HepG2 (cell line): Measurements from ENCODE around the gene ORC1. TPM values are rescaled to one million over a fixed set of nuclear protein-coding genes. Genes with fewer than 3 reads are reported as not detected.

Source experiments
- ATAC-seq: fragments of 200-7000 bp; cut with Tn5 transposase; 3 replicates; pipeline ENCODE4 v1.9.1; 2020; ENCODE audit warnings: mild to moderate bottlenecking, moderate library complexity
- BruUV-seq: library from RNA; stranded (reverse); fragments of 400-500 nt; replicated peaks from 2 replicates; lab custom pipeline; 2021; lab: Mats Ljungman, UMichigan
- CTCF ChIA-PET: fragments of 300-600 bp; formaldehyde crosslinking; extraction: SDS; loops from one replicate; lab custom pipeline; 2021; ENCODE audit warnings: low total read pairs, inconsistent platforms, low intra/inter-chr PET ratio; lab: Yijun Ruan, JAX
- POLR2A ChIA-PET: fragments of 350-600 bp; sonication (Branson Sonifier 250); formaldehyde crosslinking; loops from one replicate; lab custom pipeline; 2020; ENCODE audit warnings: antibody characterized with exemption, inconsistent platforms; lab: Yijun Ruan, JAX
- DNase-seq: peaks from one replicate; pipeline ENCODE4 v3.0.0-alpha.2; 2015; ENCODE audit warnings: low spot score
- FAIRE-seq: peaks from 3 replicates; lab custom pipeline; 2011; peaks lifted over from hg19 to GRCh38; lab: Jason Lieb, UNC
- H2AFZ ChIP-seq: one replicate; pipeline ENCODE4 v1.6.1; 2011; ENCODE audit warnings: low read length, inconsistent platforms
- H3K27ac ChIP-seq: fragments of 300-600 bp; 3 replicates; pipeline ENCODE4 v1.8.0; 2011; ENCODE audit warnings: mixed run types, mild to moderate bottlenecking, mixed read lengths, low read length, inconsistent platforms; ENCODE audit not compliant: insufficient read depth; ENCODE audit errors: extremely low read length
- H3K27me3 ChIP-seq, 2 experiments: fragments of 200-600 bp in 1 of 2; 2 replicates in 1 of 2; 3 replicates in 1 of 2; pipeline versions ENCODE4 v1.6.0 to v1.8.0; 2011; ENCODE audit warnings: low read length in 2 of 2, mild to moderate bottlenecking in 2 of 2, moderate library complexity in 2 of 2, inconsistent platforms in 1 of 2; ENCODE audit not compliant: insufficient read depth in 2 of 2, control insufficient read depth in 1 of 2
- H3K36me3 ChIP-seq, 2 experiments: fragments of 200-600 bp in 1 of 2; replicated peaks in 1 of 2; 2 replicates in 1 of 2; 3 replicates in 1 of 2; pipeline versions ENCODE4 v1.5.1 to v1.8.0; 2011; ENCODE audit warnings: low read length in 2 of 2, inconsistent platforms in 1 of 2; ENCODE audit not compliant: insufficient read depth in 2 of 2, control insufficient read depth in 1 of 2
- H3K4me1 ChIP-seq: 2 replicates; pipeline ENCODE4 v1.5.1; 2012; ENCODE audit warnings: low read length, inconsistent platforms; ENCODE audit not compliant: insufficient read depth
- H3K4me2 ChIP-seq: 2 replicates; pipeline ENCODE4 v1.6.0; 2011; ENCODE audit warnings: low read depth, low read length, inconsistent platforms
- H3K4me3 ChIP-seq, 3 experiments: fragments of 200-600 bp in 1 of 3; sonication (generic), shearing (Covaris generic) in 1 of 3; replicated peaks in 1 of 3; 2 replicates each; pipeline ENCODE4 v1.5.1; 2011 to 2016; ENCODE audit warnings: low read length in 3 of 3, inconsistent platforms in 2 of 3, low read depth in 2 of 3, mild to moderate bottlenecking in 2 of 3, control low read depth in 1 of 3, mixed read lengths in 1 of 3; ENCODE audit not compliant: insufficient read depth in 1 of 3
- H3K79me2 ChIP-seq: one replicate; pipeline ENCODE4 v1.6.1; 2011; ENCODE audit warnings: low read length, inconsistent platforms; ENCODE audit not compliant: insufficient read depth
- H3K9ac ChIP-seq: 2 replicates; pipeline ENCODE4 v1.6.0; 2011; ENCODE audit warnings: mild to moderate bottlenecking, low read depth, low read length, inconsistent platforms; ENCODE audit not compliant: insufficient read depth
- H3K9me3 ChIP-seq: 2 replicates; pipeline ENCODE4 v1.5.1; 2012; ENCODE audit warnings: mild to moderate bottlenecking, low read length
- H4K20me1 ChIP-seq: 2 replicates; pipeline ENCODE4 v1.6.0; 2011; ENCODE audit warnings: inconsistent platforms, mild to moderate bottlenecking, low read length, moderate library complexity; ENCODE audit not compliant: insufficient read depth
- CBX2 ChIP-seq, 2 experiments: fragments of 200-600 bp in 1 of 2; sonication (generic); formaldehyde crosslinking in 1 of 2; IDR thresholded peaks; 2 replicates each; pipeline versions ENCODE4 v1.7.0 to v1.8.1; 2018 to 2022; ENCODE audit warnings: low read depth in 2 of 2, low read length in 1 of 2, mild to moderate bottlenecking in 1 of 2, missing genetic modification reagents in 1 of 2
- E2F1 ChIP-seq: sonication (generic); formaldehyde crosslinking; IDR thresholded peaks from 2 replicates; pipeline ENCODE4 v1.5.0; 2020; ENCODE audit warnings: missing genetic modification reagents
- KDM5B ChIP-seq: sonication (generic); formaldehyde crosslinking; IDR thresholded peaks from 2 replicates; pipeline ENCODE4 v1.4.0; 2020; ENCODE audit warnings: missing genetic modification reagents, mild to moderate bottlenecking, borderline replicate concordance
- KLF13 ChIP-seq: sonication (generic); formaldehyde crosslinking; IDR thresholded peaks from 2 replicates; pipeline ENCODE4 v1.4.0; 2020; ENCODE audit warnings: mild to moderate bottlenecking, missing genetic modification reagents
- MLLT10 ChIP-seq: sonication (generic); formaldehyde crosslinking; IDR thresholded peaks from 2 replicates; pipeline ENCODE4 v1.4.0; 2020; ENCODE audit warnings: missing genetic modification reagents
- NCOA5 ChIP-seq: sonication (generic); formaldehyde crosslinking; IDR thresholded peaks from 2 replicates; pipeline ENCODE4 v1.4.0; 2020; ENCODE audit warnings: missing genetic modification reagents
- NFYC ChIP-seq: IDR thresholded peaks from 2 replicates; pipeline ENCODE4 v1.6.1; 2016; ENCODE audit warnings: missing genetic modification reagents, missing compliant biosample characterization
- PRDM4 ChIP-seq: sonication (generic); formaldehyde crosslinking; IDR thresholded peaks from 2 replicates; pipeline ENCODE4 v1.9.0; 2021; ENCODE audit warnings: missing genetic modification reagents, borderline replicate concordance
- SMARCE1 ChIP-seq: fragments of 450-650 bp; IDR thresholded peaks from 2 replicates; pipeline ENCODE4 v1.6.1; 2017; ENCODE audit warnings: borderline replicate concordance
- SNAPC2 ChIP-seq: sonication (generic); formaldehyde crosslinking; IDR thresholded peaks from 2 replicates; pipeline ENCODE4 v1.8.1; 2022; ENCODE audit warnings: mild to moderate bottlenecking, missing genetic modification reagents
- STAT5B ChIP-seq: sonication (generic); formaldehyde crosslinking; IDR thresholded peaks from 2 replicates; pipeline ENCODE4 v1.4.0; 2020; ENCODE audit warnings: missing genetic modification reagents
- TOE1 ChIP-seq: sonication (generic); formaldehyde crosslinking; IDR thresholded peaks from 2 replicates; pipeline ENCODE4 v1.4.0; 2020; ENCODE audit warnings: mild to moderate bottlenecking, missing genetic modification reagents
- XRCC5 ChIP-seq: fragments of 200-400 bp; formaldehyde crosslinking; optimal IDR thresholded peaks from 2 replicates; pipeline ENCODE3; 2017; ENCODE audit warnings: mild to moderate bottlenecking, low read length
- ZNF34 ChIP-seq: sonication (generic); formaldehyde crosslinking; IDR thresholded peaks from 2 replicates; pipeline ENCODE4 v1.4.0; 2020; ENCODE audit warnings: mild to moderate bottlenecking, missing genetic modification reagents, borderline replicate concordance
- ZNF432 ChIP-seq: sonication (generic); formaldehyde crosslinking; IDR thresholded peaks from 2 replicates; pipeline ENCODE4 v1.5.0; 2020; ENCODE audit warnings: missing genetic modification reagents, mild to moderate bottlenecking, borderline replicate concordance
- ZNF792 ChIP-seq: IDR thresholded peaks from 2 replicates; pipeline ENCODE4 v1.6.1; 2016
- WGBS: methylation state at CpG from one replicate; pipeline ENCODE4 v1.1.6; 2017; ENCODE audit warnings: low lambda C conversion rate; 5-methylcytosine and 5-hydroxymethylcytosine counted together
- in situ Hi-C: cut with HindIII; loops from 2 replicates; pipeline ENCODE4 v1.10.0; 2017; ENCODE audit warnings: low pct_unique_long_range_greater_than_20kb; ENCODE audit not compliant: extremely low pct_ligation_motif_present
- intact Hi-C: fragments of 100-400 bp; cut with micrococcal nuclease; formaldehyde crosslinking; loops from one replicate; pipeline ENCODE4 v1.10.0; 2022; ENCODE audit not compliant: unreplicated experiment
- polyA plus RNA-seq, 8 experiments: library from polyadenylated mRNA; depleted of rRNA in 3 of 8; stranded (reverse) in 7 of 8; unstranded in 1 of 8; fragments of >200 nt; fragmentation: Illumina TruSeq in 4 of 8; extraction: Trizol in 4 of 8; gene quantifications; 2 replicates each; pipeline versions ENCODE4 v1.2.1 to v1.2.3, GENCODE V29; 2011 to 2016; ENCODE audit warnings: low read depth in 4 of 8, missing spikeins in 1 of 8, mixed read lengths in 1 of 8; ENCODE audit not compliant: insufficient read depth in 1 of 8
- total RNA-seq, 5 experiments: library from RNA; depleted of rRNA; stranded (reverse); fragments of >200 nt; fragmentation: Illumina TruSeq; extraction: Trizol; gene quantifications; 2 replicates each; pipeline ENCODE4 v1.2.3, GENCODE V29; 2016; ENCODE audit warnings: low read depth in 1 of 5

ORC1 gene
- total and polyA plus RNA-seq, 2 of the 13 experiments (the other 11 are each of a cell fraction or from before 2014, with no cell fraction given): 7.0 to 23.5 TPM

GRCh38 chr1:52346653-52347052, 57.6 kb downstream of the ORC1 start (continued):
- TF ChIP-seq SMARCE1: no peak
- TF ChIP-seq ZNF792 (CRISPR knock-in tag): no peak
- TF ChIP-seq E2F1 (CRISPR knock-in tag): no peak
- TF ChIP-seq KLF13 (CRISPR knock-in tag): no peak

- 75% methylated on average over 2 of the region's 2 CpGs for WGBS
- ATAC-seq: no peak
- in situ Hi-C loops: no loop called here
- TF ChIP-seq ZNF432 (CRISPR knock-in tag) (no peak), XRCC5 (no peak), PRDM4 (CRISPR knock-in tag) (no peak), STAT5B (CRISPR knock-in tag) (no peak), NFYC (no peak), NCOA5 (no peak), KDM5B (CRISPR knock-in tag) (no peak), CBX2 (IDR thresholded peaks at IDR 0.05; ENCODE audit: low read depth, low read length) (no peak), CBX2 (CRISPR knock-in tag; IDR thresholded peaks at IDR 0.05; ENCODE audit: low read depth) (no peak), ZNF34 (CRISPR knock-in tag) (no peak), TOE1 (CRISPR knock-in tag) (no peak), MLLT10 (CRISPR knock-in tag) (no peak), SNAPC2 (no peak)
Observed at GRCh38 chr1:52345252-52345651, 59.0 kb downstream of the ORC1 start.

More at GRCh38 chr1:52345252-52345651, 59.0 kb downstream of the ORC1 start:
- Histone ChIP-seq H3K4me1 (peaks cover 6% of the 10 kb centered on the region), H3K9me3 (no peaks in the 10 kb centered on the region), H3K79me2 (no peaks in the 10 kb centered on the region), H3K27me3 (no peaks in the 10 kb centered on the region; a peak in 1 of 5 replicates), H4K20me1 (no peaks in the 10 kb centered on the region), H3K27ac (no peak overlapping the region), H2AFZ (no peak overlapping the region), H3K4me2 (no peak overlapping the region), H3K36me3 (peaks cover 2 to 7% of the 10 kb centered on the region in 2 experiments; a peak in 2 of 5 replicates), H3K4me3 (no peak overlapping the region), H3K9ac (no peak overlapping the region)
- DNase-seq (no peak), FAIRE-seq (no peak)
- no TSS peak for BruUV-seq
- ChIA-PET POLR2A (no interaction called here), CTCF (no interaction called here)
- intact Hi-C loops: loop anchor here (5.0 kb wide), 1 partner anchor 218 kb away; no protein-coding TSS in a partner anchor
